Endothelial cell of umbilical vein (primary cell): ENCODE results near the gene KRT34. TPM values are rescaled to one million over a fixed set of nuclear protein-coding genes. Genes with fewer than 3 reads are reported as not detected.

ENCODE experiments used
- BruUV-seq: library from RNA; stranded (reverse); fragments of 400-500 nt; replicated peaks from 2 replicates; lab custom pipeline; 2021; lab: Mats Ljungman, UMichigan
- CTCF ChIA-PET: fragments of 300-600, 350-600 bp; sonication (Branson Sonifier 250); formaldehyde crosslinking; loops from one replicate; lab custom pipeline; 2021; ENCODE audit warnings: antibody characterized with exemption, inconsistent platforms; lab: Charles Lee
- POLR2A ChIA-PET: fragments of 300-600, 350-600 bp; sonication (Branson Sonifier 250); formaldehyde crosslinking; loops from one replicate; lab custom pipeline; 2021; ENCODE audit warnings: antibody characterized with exemption, inconsistent platforms; lab: Charles Lee
- DNase-seq: peaks from one replicate; pipeline ENCODE4 v3.0.0-alpha.2; 2011; ENCODE audit warnings: low read depth, low spot score
- FAIRE-seq: peaks from 2 replicates; lab custom pipeline; 2011; peaks lifted over from hg19 to GRCh38; lab: Jason Lieb, UNC
- H2AFZ ChIP-seq: 2 replicates; pipeline ENCODE4 v1.6.0; 2012; ENCODE audit warnings: low read depth, low read length, control low read depth, inconsistent platforms
- H3K27ac ChIP-seq: 2 replicates; pipeline ENCODE4 v1.5.1; 2011; ENCODE audit warnings: low read depth, mild to moderate bottlenecking, control low read depth, low read length, moderate library complexity; ENCODE audit not compliant: insufficient read depth
- H3K27me3 ChIP-seq, 2 experiments: 2 replicates each; pipeline versions ENCODE4 v1.6.0 to v1.6.1; 2011; ENCODE audit warnings: low read length in 2 of 2, mixed read lengths in 1 of 2; ENCODE audit not compliant: control insufficient read depth in 2 of 2, insufficient read depth in 2 of 2
- H3K36me3 ChIP-seq, 2 experiments: 2 replicates in 1 of 2; 3 replicates in 1 of 2; pipeline ENCODE4 v1.5.1; 2011; ENCODE audit warnings: low read length in 2 of 2, mild to moderate bottlenecking in 1 of 2, moderate library complexity in 1 of 2; ENCODE audit not compliant: control insufficient read depth in 2 of 2, insufficient read depth in 2 of 2; ENCODE audit errors: extremely low read depth in 1 of 2
- H3K4me1 ChIP-seq: 3 replicates; pipeline ENCODE4 v1.5.1; 2011; ENCODE audit warnings: mild to moderate bottlenecking, low read length; ENCODE audit not compliant: control insufficient read depth, insufficient read depth; ENCODE audit errors: extremely low read depth
- H3K4me2 ChIP-seq: 2 replicates; pipeline ENCODE4 v1.6.1; 2011; ENCODE audit warnings: low read length, control low read depth, mixed read lengths; ENCODE audit not compliant: insufficient read depth
- H3K4me3 ChIP-seq, 3 experiments: fragments of 200-600 bp in 1 of 3; sonication (generic), shearing (Covaris generic) in 1 of 3; replicated peaks in 1 of 3; 2 replicates each; pipeline ENCODE4 v1.5.1; 2011 to 2016; ENCODE audit warnings: control low read depth in 3 of 3, low read length in 3 of 3, mild to moderate bottlenecking in 2 of 3, inconsistent platforms in 1 of 3, low read depth in 1 of 3, moderate library complexity in 1 of 3; ENCODE audit not compliant: insufficient read depth in 1 of 3
- H3K79me2 ChIP-seq: 2 replicates; pipeline ENCODE4 v1.6.0; 2012; ENCODE audit warnings: low read length, inconsistent platforms; ENCODE audit not compliant: control insufficient read depth, insufficient read depth
- H3K9ac ChIP-seq: replicated peaks from 2 replicates; pipeline ENCODE3; 2011; ENCODE audit warnings: low read length, control low read depth; ENCODE audit not compliant: insufficient read depth; ENCODE audit errors: extremely low read depth
- H3K9me1 ChIP-seq: replicated peaks from 3 replicates; pipeline ENCODE4 v1.6.0; 2011; ENCODE audit warnings: mild to moderate bottlenecking, low read length; ENCODE audit not compliant: control insufficient read depth, insufficient read depth; ENCODE audit errors: extremely low read depth
- H3K9me3 ChIP-seq: replicated peaks from 2 replicates; pipeline ENCODE4 v1.5.1; 2012; ENCODE audit warnings: low read length, inconsistent platforms; ENCODE audit not compliant: control insufficient read depth, insufficient read depth
- H4K20me1 ChIP-seq: replicated peaks from 2 replicates; pipeline ENCODE3; 2011; ENCODE audit warnings: mild to moderate bottlenecking, low read length; ENCODE audit not compliant: control insufficient read depth, insufficient read depth; ENCODE audit errors: extremely low read depth
- CTCF ChIP-seq, 2 donors: IDR thresholded peaks; 1 replicate in 1 of 2; 2 replicates in 1 of 2; pipeline ENCODE4 v1.5.1; 2011; ENCODE audit warnings: low read length in 2 of 2, mild to moderate bottlenecking in 2 of 2, moderate library complexity in 2 of 2, control low read depth in 1 of 2, inconsistent platforms in 1 of 2, low read depth in 1 of 2; ENCODE audit not compliant: insufficient read depth in 1 of 2; ENCODE audit errors: extremely low read depth in 1 of 2
- FOS ChIP-seq: IDR thresholded peaks from 2 replicates; pipeline ENCODE4 v1.6.1; 2011; ENCODE audit warnings: mild to moderate bottlenecking, low read length, moderate library complexity, borderline replicate concordance; ENCODE audit not compliant: insufficient read depth
- GATA2 ChIP-seq: IDR thresholded peaks from 2 replicates; pipeline ENCODE4 v1.7.0; 2011; ENCODE audit warnings: low read depth, mild to moderate bottlenecking, moderate library complexity, mixed read lengths, low read length; ENCODE audit not compliant: insufficient read length, insufficient read depth
- JUN ChIP-seq: IDR thresholded peaks from 2 replicates; pipeline ENCODE4 v1.6.1; 2011; ENCODE audit warnings: borderline replicate concordance, low read depth; ENCODE audit not compliant: insufficient read length, insufficient read depth
- MAX ChIP-seq: IDR thresholded peaks from 2 replicates; pipeline ENCODE4 v1.6.1; 2011; ENCODE audit not compliant: insufficient read depth, insufficient read length
- MYC ChIP-seq: IDR thresholded peaks from one replicate; pipeline ENCODE4 v1.6.1; 2011; ENCODE audit warnings: mild to moderate bottlenecking, low read depth, low read length
- POLR2A ChIP-seq: IDR thresholded peaks from 2 replicates; pipeline ENCODE4 v1.6.1; 2012; ENCODE audit warnings: low read depth, mild to moderate bottlenecking, control low read depth, low read length
- POLR2AphosphoS5 ChIP-seq: IDR thresholded peaks from 2 replicates; pipeline ENCODE4 v1.6.1; 2012; ENCODE audit warnings: low read depth, mild to moderate bottlenecking, control low read depth, low read length, moderate library complexity; ENCODE audit not compliant: insufficient read depth
- dilution Hi-C: fragments of 300-500 bp; cut with MboI; formaldehyde crosslinking; loops from one replicate; pipeline ENCODE4 v1.15.0; 2019; ENCODE audit warnings: low sequenced_read_pairs; ENCODE audit not compliant: extremely low pct_ligation_motif_present
- intact Hi-C: fragments of 100-400 bp; cut with micrococcal nuclease; formaldehyde crosslinking; loops from one replicate; pipeline ENCODE4 v1.10.0; 2022
- polyA plus RNA-seq, 4 experiments: library from polyadenylated mRNA; depleted of rRNA in 3 of 4; stranded (reverse) in 3 of 4; unstranded in 1 of 4; fragments of >200 nt; gene quantifications; 2 replicates each; pipeline versions ENCODE4 v1.2.1 to v1.2.3, GENCODE V29; 2011 to 2012; ENCODE audit warnings: missing spikeins in 1 of 4
- total RNA-seq: library from RNA; stranded (reverse); gene quantifications from 2 replicates; pipeline ENCODE4 v1.2.3, GENCODE V29; 2021

The KRT34 gene
- total and polyA plus RNA-seq, 2 donors (not counting 3 experiments of a cell fraction or from before 2014, with no cell fraction given): not detected

- CTCF ChIA-PET: interaction anchor here (0.9 to 2.1 kb wide), 2 partner anchors 17 to 194 kb away, joined by 3 to 5 read pairs; no protein-coding TSS in a partner anchor
- TF ChIP-seq POLR2A (no peak), JUN (no peak), MAX (no peak), CTCF (IDR thresholded peaks at IDR 0.05; ENCODE audit: extremely low read depth in 1 of 2, insufficient read depth in 1 of 2, low read depth in 1 of 2, low read length in 2 of 2) (no peak), FOS (no peak), MYC (no peak), GATA2 (no peak), POLR2AphosphoS5 (no peak)
- POLR2A ChIA-PET: no interaction called here
These were observed 27.6 kb downstream of the KRT34 start for GRCh38 chr17:41354536-41354935.

More at GRCh38 chr17:41354536-41354935, 27.6 kb downstream of the KRT34 start:
- Histone ChIP-seq H3K36me3 (no peaks in the 10 kb centered on the region), H3K4me3 (no peak overlapping the region), H4K20me1 (no peaks in the 10 kb centered on the region), H3K27me3 (peaks cover 2 to 4% of the 10 kb centered on the region in 2 experiments), H2AFZ (no peak overlapping the region), H3K9me1 (no peaks in the 10 kb centered on the region), H3K4me2 (no peak overlapping the region), H3K9me3 (no peaks in the 10 kb centered on the region), H3K79me2 (no peaks in the 10 kb centered on the region), H3K9ac (no peak overlapping the region), H3K27ac (no peak overlapping the region), H3K4me1 (no peaks in the 10 kb centered on the region)
- BruUV-seq: no TSS peak
- dilution Hi-C loops: no loop called here
- FAIRE-seq: no peak
- DNase-seq: no peak
- intact Hi-C loops: no loop called here
